LNCAP (cell line): ENCODE data around the gene PKD2L2.

Experiments
- TF ChIP-seq, protein P1 (sequence below): fragments of 450-650 bp; IDR thresholded peaks from 2 replicates; pipeline ENCODE4 v1.5.1; 2017; ENCODE audit warnings: mild to moderate bottlenecking

Gene PKD2L2

GRCh38 chr5:137872466-137872865, 16.8 kb upstream of the PKD2L2 start:
- TF ChIP-seq, protein P1, sequence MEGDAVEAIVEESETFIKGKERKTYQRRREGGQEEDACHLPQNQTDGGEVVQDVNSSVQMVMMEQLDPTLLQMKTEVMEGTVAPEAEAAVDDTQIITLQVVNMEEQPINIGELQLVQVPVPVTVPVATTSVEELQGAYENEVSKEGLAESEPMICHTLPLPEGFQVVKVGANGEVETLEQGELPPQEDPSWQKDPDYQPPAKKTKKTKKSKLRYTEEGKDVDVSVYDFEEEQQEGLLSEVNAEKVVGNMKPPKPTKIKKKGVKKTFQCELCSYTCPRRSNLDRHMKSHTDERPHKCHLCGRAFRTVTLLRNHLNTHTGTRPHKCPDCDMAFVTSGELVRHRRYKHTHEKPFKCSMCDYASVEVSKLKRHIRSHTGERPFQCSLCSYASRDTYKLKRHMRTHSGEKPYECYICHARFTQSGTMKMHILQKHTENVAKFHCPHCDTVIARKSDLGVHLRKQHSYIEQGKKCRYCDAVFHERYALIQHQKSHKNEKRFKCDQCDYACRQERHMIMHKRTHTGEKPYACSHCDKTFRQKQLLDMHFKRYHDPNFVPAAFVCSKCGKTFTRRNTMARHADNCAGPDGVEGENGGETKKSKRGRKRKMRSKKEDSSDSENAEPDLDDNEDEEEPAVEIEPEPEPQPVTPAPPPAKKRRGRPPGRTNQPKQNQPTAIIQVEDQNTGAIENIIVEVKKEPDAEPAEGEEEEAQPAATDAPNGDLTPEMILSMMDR, result no peak

GRCh38 chr5:137876101-137876500, 13.2 kb upstream of the PKD2L2 start:
- TF ChIP-seq, protein P1, result no peak

DNA sequence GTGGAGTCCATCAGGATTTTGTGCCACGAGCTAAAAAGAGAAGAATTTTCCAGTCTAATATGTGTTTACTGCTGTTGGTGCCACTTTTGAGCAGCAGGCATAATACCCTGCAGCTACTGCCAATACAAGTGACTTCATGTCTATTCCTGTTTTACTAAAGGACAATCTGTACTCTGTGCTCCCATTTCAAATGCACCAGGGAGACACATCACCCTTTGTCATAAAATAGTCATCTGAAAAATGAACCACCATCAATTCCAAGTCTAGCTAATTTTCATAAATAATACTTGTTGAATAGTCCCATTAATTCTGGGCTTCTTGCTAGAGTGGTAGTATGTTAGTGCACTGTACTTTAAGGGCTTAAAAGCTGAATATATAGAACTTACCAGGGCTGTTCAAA, 8.9 kb upstream of the PKD2L2 start:
- TF ChIP-seq, protein P1, result no peak

DNA sequence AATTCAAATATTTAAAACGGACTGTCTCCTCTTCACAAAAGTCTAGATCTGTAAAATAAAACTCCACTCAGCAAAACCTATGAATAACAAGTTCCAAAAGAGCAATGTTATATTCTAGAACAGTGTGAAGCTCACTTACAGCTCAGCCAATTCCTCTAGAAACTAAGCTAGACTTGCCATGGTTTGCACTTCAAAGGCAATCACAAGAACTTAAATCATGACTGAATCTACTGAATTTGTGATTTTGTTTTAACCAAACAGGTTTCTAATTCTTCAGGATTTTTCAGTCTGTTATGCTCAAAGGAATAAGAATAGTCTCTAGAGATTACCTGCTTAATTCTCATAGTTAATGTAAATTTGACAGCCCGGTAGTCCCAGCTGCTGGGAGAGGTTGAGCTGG, 1.4 kb upstream of the PKD2L2 start:
- TF ChIP-seq, protein P1, result no peak

DNA sequence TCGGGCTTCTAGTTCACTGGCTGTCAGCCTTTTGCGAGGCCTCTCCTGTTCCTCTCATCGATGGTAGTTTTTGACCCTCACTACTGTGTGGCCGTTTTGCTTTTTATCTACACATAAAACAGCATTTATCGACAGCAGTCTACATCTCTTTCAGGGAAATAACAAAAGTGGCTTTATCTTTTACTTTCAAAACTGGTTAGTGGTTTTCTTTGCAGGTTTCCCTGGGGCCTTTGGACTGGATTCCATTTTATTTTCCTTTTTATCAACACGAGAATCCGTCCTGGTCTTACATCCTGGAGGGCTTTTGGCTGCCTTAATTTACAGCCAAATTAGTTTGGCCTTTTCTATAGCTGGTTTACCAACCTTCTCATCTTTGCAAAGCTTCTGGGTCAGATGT, 793 bp upstream of the PKD2L2 start:
- TF ChIP-seq, protein P1, result no peak

- TF ChIP-seq, protein P1, result no peak
Observed at GRCh38 chr5:137890845-137891244, 1.6 kb downstream of the PKD2L2 start.

DNA sequence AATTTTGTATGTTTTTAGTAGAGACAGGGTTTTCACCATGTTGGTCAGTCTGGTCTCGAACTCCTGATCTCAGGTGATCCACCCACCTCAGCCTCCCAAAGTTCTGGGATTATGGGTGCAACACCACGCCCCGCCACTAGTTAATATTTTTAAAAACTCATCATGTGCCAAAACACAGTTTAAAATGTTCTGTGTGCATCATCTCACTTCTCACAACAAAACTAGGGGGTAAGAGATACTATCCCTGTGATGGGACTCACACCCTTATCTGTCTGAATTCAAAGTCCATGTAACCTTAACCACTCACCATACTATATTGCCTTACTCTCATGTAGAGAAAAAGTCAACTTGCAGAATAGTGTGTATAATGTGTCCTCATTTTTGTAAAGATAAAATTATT, 2.6 kb downstream of the PKD2L2 start:
- TF ChIP-seq, protein P1, result no peak

DNA sequence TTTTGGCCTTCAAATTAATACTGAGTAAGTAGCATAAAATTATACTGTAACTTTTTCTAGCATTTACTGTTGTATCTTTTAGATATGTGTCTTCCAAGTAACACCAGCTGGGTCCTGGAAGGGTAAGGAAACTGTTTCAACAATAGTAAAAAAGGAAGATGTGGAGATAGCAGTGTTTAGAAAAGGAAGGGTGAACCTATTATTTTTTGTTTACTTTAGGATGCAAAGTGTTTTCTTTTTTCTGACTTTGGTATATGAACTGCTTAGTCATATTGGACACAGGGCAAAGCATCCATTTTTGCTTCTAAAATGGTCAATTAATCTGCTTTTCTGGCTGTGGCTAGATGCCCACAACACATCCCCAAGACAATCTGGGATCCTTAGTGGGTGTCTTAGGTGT, 5.3 kb downstream of the PKD2L2 start:
- TF ChIP-seq, protein P1, result no peak
